Measurements from ENCODE around the gene SCAPER.
A peak's percentile ranks its signal among the peaks of the same experiment; 100 is the strongest.

The SCAPER gene

GRCh38 chr15:76678766-76679165 is 226.4 kb downstream of the SCAPER start:
- DNase-seq = no peak
- TF ChIP-seq POLR2A (IDR thresholded peaks at IDR 0.05; ENCODE audit: low read length) = no peak
- TF ChIP-seq GATA1 (IDR thresholded peaks at IDR 0.05; ENCODE audit: low read depth, low read length) = no peak

GRCh38 chr15:76674883-76675282 is 230.3 kb downstream of the SCAPER start:
- no peak for DNase-seq
- no peak for TF ChIP-seq GATA1 (IDR thresholded peaks at IDR 0.05; ENCODE audit: low read depth, low read length)
- TF ChIP-seq POLR2A (IDR thresholded peaks at IDR 0.05; ENCODE audit: low read length) = no peak

- DNase-seq = no peak
- no peak for TF ChIP-seq GATA1 (IDR thresholded peaks at IDR 0.05; ENCODE audit: low read depth, low read length)
- TF ChIP-seq POLR2A (IDR thresholded peaks at IDR 0.05; ENCODE audit: low read length) = no peak
These were observed 235.5 kb downstream of the SCAPER start for GRCh38 chr15:76669521-76670207.

GRCh38 chr15:76668900-76669299 is 236.2 kb downstream of the SCAPER start:
- TF ChIP-seq POLR2A (IDR thresholded peaks at IDR 0.05; ENCODE audit: low read length) = no peak
- TF ChIP-seq GATA1 (IDR thresholded peaks at IDR 0.05; ENCODE audit: low read depth, low read length) = no peak
- no peak for DNase-seq

DNA sequence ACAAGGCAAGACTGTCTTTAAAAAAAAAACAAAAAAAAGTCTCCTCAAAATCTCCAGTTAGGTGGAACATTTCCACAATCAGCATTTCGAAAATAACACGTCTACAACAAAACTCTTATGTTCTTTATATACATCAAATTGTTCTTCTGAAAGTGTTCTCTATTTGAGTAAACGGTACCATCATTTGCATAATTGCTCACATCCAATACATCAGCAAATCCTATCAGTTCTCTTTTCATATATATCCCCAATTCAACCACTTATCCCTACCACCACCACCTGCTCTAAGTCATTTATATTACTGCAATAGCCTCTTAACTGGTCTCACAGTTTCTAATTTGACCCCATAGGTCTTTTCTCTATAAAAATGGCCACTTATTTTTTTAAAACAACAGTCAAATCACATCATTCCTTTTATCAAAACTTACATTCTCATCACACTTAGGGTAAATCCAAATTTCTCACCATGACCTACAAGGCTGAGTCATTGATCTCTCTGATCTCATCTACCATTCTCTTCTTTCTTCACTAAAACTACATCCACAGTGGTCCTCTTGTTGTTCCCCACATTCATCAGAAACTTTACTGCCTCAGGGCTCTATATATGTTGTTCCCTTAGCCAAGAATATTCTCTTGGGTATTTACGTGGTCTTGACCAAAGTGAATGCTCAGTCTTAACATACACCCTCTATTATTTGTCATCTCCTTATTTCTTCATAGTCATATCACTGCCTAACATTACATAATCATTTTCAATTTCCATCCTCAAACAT is 237.0 kb downstream of the SCAPER start:
- no peak for TF ChIP-seq GATA1 (IDR thresholded peaks at IDR 0.05; ENCODE audit: low read depth, low read length)
- no peak for TF ChIP-seq POLR2A (IDR thresholded peaks at IDR 0.05; ENCODE audit: low read length)
- DNase-seq = no peak

DNA sequence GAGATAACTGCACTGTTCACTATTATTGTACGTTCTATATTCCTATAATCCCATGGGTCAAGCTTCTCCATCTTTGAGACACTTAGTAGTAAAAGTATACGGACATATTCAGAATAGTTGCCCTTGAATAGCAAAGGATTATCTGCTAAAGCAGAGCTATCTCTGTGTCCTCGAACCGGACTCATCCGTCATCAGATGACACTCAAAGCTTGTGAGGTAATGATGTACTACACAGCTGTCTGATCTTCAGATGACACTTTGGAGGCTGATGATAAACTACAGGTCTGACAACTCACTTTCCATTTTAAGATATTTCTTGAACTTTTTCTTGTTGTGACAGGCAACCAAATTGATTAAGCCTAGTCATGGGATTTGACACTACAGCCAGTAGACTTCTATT is 240.2 kb downstream of the SCAPER start:
- no peak for TF ChIP-seq POLR2A (IDR thresholded peaks at IDR 0.05; ENCODE audit: low read length)
- no peak for TF ChIP-seq GATA1 (IDR thresholded peaks at IDR 0.05; ENCODE audit: low read depth, low read length)
- no peak for DNase-seq

- DNase-seq = no peak
- TF ChIP-seq POLR2A (IDR thresholded peaks at IDR 0.05; ENCODE audit: low read length) (no peak), GATA1 (IDR thresholded peaks at IDR 0.05; ENCODE audit: low read depth, low read length) (no peak)
These were observed 240.7 kb downstream of the SCAPER start for GRCh38 chr15:76664411-76664810.

GRCh38 chr15:76663529-76663928 is 241.6 kb downstream of the SCAPER start:
- TF ChIP-seq GATA1 (IDR thresholded peaks at IDR 0.05; ENCODE audit: low read depth, low read length) = no peak
- TF ChIP-seq POLR2A (IDR thresholded peaks at IDR 0.05; ENCODE audit: low read length) = no peak
- DNase-seq = no peak

DNA sequence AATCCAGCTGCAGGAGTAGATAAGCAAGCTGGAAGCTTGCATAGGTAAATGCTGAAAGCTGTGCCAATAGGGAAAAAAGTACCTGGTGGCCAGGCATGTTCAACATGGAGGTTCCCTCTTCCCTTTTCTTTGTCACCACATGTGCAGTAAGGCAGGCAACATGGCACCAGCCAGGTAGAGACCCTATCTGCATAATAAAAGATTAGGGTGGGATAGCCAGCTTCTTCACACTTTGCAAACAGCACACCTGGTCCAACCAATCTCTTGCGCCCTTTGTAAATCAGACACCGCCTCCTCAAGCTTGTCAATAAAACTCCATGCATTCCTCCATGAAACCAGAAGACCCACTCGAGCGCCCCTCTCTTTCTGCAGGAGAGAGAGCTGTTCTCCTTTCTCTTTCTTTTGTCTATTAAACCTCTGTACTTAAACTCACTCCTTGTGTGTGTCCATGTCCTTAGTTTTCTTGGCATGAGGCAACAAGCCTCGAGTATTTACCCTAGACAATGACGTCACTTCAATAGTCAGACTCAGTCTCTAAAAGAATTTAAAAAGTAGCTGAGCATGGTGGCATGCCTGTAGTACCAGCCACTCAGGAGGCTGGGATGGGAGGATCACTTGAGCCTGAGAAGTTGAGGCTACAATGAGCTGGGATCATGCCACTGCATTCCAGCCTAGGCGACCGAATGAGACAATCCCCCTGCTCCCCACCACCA is 256.3 kb downstream of the SCAPER start:
- no peak for TF ChIP-seq POLR2A (IDR thresholded peaks at IDR 0.05; ENCODE audit: low read length)
- TF ChIP-seq GATA1 (IDR thresholded peaks at IDR 0.05; ENCODE audit: low read depth, low read length) = no peak
- DNase-seq = no peak

- TF ChIP-seq POLR2A (IDR thresholded peaks at IDR 0.05; ENCODE audit: low read length) (no peak), GATA1 (IDR thresholded peaks at IDR 0.05; ENCODE audit: low read depth, low read length) (no peak)
- DNase-seq = no peak
These were observed 257.5 kb downstream of the SCAPER start for GRCh38 chr15:76647612-76648011.

DNA sequence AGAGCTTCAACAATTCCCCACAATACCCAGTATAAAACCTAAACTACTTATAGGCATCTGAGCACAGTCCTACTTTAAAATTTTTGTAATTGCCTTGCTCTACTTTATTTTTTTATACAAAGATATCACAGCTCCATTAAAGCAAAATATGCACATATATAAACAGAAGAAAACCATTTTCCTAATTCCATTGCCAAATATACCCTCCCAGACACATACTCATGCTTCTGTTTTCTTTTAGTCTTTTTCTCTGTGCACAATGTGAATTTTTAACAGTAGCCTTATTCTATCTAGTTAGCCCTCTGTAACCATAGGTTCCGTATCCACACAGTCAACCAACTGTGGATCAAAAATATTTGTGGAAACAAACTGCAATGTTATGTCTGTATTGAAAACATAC is 260.5 kb downstream of the SCAPER start:
- no peak for TF ChIP-seq GATA1 (IDR thresholded peaks at IDR 0.05; ENCODE audit: low read depth, low read length)
- TF ChIP-seq POLR2A (IDR thresholded peaks at IDR 0.05; ENCODE audit: low read length) = no peak
- DNase-seq = no peak

DNA sequence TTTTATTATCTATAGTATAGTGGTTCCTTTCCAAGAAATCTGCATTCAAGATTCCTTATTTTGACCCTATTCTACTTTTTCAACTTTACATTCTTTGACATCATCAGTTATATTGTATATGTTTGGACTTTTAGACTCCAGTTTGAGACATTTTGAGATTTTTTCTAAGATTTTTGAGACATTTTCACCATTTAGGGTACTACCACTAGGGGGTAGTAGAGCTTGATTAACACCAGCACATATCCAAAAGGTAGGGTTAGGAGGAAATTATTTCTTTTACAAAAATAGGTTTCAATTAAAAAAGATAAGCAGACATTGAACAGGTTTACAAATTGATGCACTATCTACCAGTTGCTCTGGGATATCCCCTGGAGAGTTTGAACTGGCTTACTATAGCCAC is 262.5 kb downstream of the SCAPER start:
- peak in 1 of 2 experiments; percentile 7 for DNase-seq
- TF ChIP-seq GATA1 (IDR thresholded peaks at IDR 0.05; ENCODE audit: low read depth, low read length) (no peak), POLR2A (IDR thresholded peaks at IDR 0.05; ENCODE audit: low read length) (no peak)

DNA sequence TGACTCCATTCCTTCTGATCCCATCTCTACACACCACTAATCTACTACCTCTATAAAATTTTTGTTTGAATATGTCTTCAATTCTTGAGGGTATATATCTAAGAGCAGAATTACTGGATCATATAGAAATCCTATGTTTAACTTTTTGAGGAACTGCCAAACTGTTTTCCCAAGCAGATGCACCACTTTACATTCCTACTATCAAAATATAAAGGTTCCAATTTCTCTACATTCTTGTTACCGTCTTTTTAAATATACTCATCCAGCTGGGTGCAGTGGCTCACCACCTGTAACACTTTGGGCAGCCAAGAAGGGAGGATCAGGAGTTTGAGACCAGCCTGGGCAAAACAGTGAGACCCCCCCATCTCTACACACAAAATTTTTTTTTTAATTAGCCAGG is 268.0 kb downstream of the SCAPER start:
- TF ChIP-seq GATA1 (IDR thresholded peaks at IDR 0.05; ENCODE audit: low read depth, low read length) (no peak), POLR2A (IDR thresholded peaks at IDR 0.05; ENCODE audit: low read length) (no peak)
- no peak for DNase-seq

DNA sequence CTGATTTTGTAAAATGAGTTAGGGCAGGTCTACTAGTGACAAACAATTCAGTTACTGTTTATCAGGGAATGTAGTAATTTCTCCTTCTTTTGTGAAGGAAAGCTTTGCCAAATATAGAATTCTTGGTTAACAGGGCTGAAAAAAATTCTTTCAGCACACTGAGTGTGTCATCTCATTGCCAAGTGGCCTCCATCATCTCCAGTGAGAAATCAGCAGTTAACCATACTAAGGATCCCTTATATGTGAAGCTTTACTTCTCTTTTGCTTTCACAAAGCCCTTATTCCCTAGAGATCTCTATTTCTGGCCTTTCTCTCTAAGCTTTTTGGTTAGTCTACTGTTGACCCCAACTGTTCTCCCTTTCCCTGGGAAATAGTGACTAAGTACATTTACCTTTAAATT is 269.1 kb downstream of the SCAPER start:
- TF ChIP-seq POLR2A (IDR thresholded peaks at IDR 0.05; ENCODE audit: low read length) (no peak), GATA1 (IDR thresholded peaks at IDR 0.05; ENCODE audit: low read depth, low read length) (no peak)
- no peak for DNase-seq
